Stimulated activated CD4-positive, alpha-beta T cell treated with anti-CD3 and anti-CD28 coated beads, Interleukin-15, amount 100 ng/mL, for 24 hours (primary cell): ENCODE results near the gene CDH18.
"Not testable (repeated sequence)": the region's sequence is repeated elsewhere in the genome, so short reads cannot be mapped to it uniquely, and the experiment has no call there.

Experiments used
- DNase-seq: peaks from one replicate; pipeline ENCODE4 v3.0.0-alpha.2; 2020

The CDH18 gene

DNA sequence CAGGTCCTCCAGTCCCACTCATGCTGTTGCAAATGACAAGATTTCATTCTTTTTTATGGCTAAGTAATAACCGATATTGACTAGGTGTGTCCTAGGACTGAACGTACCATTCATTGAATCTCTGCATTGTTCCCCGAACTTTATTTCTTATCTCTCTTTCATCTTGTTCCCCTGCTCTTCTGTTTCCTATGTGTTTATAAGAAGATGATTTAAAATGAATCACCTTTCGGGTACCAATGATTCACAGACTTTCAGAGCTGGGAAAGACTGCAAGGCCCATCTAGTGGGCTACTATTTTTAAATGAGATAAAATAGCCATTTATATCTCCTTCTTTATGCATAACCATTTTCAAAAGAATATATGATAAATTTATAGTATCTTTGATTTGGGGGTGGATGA, 133.0 kb downstream of the CDH18 start:
- no peak for DNase-seq

- no peak for DNase-seq
Measured at GRCh38 chr5:19853616-19854240, 134.3 kb downstream of the CDH18 start.

GRCh38 chr5:19837536-19838174, 150.3 kb downstream of the CDH18 start:
- DNase-seq = no peak

GRCh38 chr5:19835442-19835841, 152.6 kb downstream of the CDH18 start:
- DNase-seq = no peak

DNA sequence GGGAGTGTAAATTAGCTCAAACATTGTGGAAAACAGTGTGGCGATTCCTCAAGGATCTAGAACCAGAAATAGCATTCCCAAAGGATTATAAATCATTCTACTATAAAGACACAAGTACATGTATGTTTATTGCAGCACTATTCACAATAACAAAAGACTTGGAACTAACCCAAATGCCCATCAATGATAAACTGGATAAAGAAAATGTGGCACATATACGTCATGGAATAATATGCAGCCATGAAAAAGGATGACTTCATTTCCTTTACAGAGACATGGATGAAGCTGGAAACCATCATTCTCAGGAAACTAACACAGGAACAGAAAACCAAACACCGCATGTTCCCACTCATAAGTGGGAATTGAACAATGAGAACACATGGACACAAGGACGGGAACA, 175.3 kb downstream of the CDH18 start:
- DNase-seq = not testable (repeated sequence)

GRCh38 chr5:19806756-19807155, 181.2 kb downstream of the CDH18 start:
- no peak for DNase-seq

- no peak for DNase-seq
Measured at GRCh38 chr5:19802686-19803085, 185.3 kb downstream of the CDH18 start.

GRCh38 chr5:19795218-19795617, 192.8 kb downstream of the CDH18 start:
- no peak for DNase-seq

DNA sequence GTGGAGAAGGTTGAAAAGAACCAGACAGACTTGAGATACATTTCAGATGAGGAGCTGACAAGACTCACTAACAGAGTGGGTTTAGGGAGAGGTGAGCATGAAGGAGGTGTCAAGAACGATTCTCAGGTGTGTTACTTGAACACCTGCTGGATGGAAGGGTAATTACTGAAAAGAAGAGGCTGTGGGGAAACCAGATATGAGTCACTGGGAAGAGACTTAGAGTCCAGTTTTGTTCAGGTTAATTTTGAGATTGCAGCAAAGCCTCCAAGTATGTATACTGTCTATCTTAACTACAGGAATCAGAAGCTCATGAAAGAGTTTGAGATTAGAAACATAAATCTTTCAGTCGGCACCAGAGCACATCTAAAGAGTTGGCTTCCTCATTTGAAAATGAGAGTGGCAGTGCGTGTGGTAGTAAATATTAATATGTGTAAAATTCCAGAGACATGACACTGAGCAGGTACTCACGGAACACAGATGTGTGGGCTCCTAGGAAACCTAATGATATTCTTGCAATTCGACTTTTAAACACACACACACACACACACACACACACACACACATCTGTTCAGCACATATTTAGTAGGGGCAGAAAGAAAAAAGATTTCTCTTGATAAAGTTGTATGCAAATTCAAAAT, 197.1 kb downstream of the CDH18 start:
- no peak for DNase-seq

DNA sequence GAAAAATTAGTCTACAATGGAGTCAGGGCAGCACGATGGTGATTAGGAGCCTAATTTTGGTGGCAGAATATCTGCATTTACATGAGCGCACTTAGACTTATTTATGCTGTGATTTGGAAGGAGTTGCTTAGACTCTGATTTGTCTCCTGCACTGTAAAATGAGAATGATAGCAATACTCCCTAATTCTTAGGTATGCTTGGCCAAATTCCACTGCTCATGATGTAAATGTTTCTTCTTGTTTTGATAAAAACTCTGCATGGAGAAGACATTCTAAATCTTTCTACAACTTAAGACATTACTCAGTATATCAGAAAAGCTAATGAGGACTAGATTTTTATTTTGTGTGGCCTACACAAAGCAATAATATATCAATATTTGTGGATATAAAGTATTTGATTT, 205.4 kb downstream of the CDH18 start:
- no peak for DNase-seq

GRCh38 chr5:19777363-19777762, 210.6 kb downstream of the CDH18 start:
- no peak for DNase-seq

DNA sequence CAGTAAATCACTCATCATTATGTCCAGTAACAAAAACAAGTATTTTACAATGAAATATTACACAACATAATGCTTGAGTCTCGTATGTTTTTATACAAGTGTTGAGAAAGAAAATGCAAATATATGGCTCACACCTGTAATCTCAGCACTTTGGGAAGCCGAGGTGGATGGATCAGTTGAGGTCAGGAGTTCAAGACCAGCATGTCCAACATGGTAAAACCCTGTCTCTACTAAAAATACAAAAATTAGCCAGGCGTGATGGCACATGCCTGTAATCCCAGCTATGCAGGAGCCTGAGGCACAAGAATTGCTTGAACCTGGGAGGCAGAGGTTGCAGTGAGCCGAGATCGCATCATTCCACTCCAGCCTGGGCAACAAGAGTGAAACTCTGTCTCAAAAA, 211.1 kb downstream of the CDH18 start:
- not testable (repeated sequence) for DNase-seq

- no peak for DNase-seq
Measured at GRCh38 chr5:19771174-19771835, 216.7 kb downstream of the CDH18 start.

DNA sequence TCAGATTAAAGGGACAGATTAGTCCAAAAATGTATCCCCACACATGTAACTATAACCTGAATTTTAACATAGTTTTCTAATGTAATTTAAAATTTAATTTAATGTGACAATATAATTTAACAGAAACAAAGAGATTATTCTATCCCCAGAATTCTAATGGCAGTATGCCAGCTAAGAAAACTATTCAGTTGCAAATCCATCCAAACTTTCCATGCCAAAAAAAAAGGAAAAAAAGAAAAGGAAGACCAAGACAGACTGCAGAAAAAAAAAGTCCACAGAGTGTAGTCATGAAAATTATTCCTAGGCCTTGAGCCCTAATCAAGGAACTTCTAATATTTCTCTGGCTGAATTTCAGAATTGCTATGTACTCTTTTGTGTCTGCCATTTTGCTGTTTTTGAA, 217.6 kb downstream of the CDH18 start:
- DNase-seq = no peak

- no peak for DNase-seq
Measured at GRCh38 chr5:19767987-19768386, 220.0 kb downstream of the CDH18 start.

GRCh38 chr5:19753579-19753978, 234.4 kb downstream of the CDH18 start:
- no peak for DNase-seq

DNA sequence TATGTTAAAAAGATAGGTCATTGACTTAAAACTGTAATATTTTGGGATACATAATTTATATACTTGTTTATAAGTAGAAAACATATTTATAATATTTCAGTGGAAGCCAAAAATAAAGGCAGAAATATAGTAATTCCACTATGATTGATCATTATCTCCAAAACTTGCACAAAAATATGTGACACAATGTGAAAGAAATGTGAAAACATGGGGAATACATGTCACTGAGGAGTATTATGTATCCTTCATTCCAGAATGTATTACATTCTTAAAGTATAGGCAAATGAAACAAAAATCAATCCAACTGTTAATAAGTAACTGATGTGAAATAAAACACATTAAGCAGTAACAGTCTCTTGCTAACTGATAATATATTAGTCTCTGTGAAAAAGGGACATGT, 236.7 kb downstream of the CDH18 start:
- no peak for DNase-seq

DNA sequence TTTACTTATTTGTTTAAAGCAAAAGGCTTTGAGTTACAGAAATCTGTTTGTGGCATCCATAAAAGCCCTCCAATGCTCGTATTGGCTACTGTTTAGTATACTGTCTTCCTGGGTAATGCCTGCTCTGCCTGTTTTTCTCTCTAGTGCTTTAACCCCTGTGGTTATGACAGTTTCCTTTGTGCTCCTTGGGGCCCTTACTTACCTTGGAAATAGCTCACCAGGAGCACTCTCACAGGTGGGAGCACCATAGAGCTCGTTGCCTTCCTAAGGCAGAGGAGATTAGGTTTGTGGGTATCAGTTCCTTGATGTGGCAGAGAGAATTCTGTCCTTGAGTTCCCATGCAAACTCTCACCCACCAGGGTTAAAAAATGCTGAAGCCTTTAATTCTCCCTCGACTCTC, 242.8 kb downstream of the CDH18 start:
- DNase-seq = no peak

GRCh38 chr5:19739671-19740070, 248.3 kb downstream of the CDH18 start:
- DNase-seq = no peak

GRCh38 chr5:19734776-19735175, 253.2 kb downstream of the CDH18 start:
- DNase-seq = no peak

GRCh38 chr5:19733612-19734495, 254.1 kb downstream of the CDH18 start:
- no peak for DNase-seq

GRCh38 chr5:19728571-19728970, 259.4 kb downstream of the CDH18 start:
- no peak for DNase-seq

GRCh38 chr5:19719109-19719508, 268.9 kb downstream of the CDH18 start:
- DNase-seq = no peak
